ENCODE measurements around the gene ARL10. TPM values are rescaled to one million over a fixed set of nuclear protein-coding genes. Genes with fewer than 3 reads are reported as not detected.
A peak's percentile ranks its signal among the peaks of the same experiment; 100 is the strongest.

The ARL10 gene
- total RNA-seq, 1 experiment from 2014 or later: 5.8 TPM

DNA sequence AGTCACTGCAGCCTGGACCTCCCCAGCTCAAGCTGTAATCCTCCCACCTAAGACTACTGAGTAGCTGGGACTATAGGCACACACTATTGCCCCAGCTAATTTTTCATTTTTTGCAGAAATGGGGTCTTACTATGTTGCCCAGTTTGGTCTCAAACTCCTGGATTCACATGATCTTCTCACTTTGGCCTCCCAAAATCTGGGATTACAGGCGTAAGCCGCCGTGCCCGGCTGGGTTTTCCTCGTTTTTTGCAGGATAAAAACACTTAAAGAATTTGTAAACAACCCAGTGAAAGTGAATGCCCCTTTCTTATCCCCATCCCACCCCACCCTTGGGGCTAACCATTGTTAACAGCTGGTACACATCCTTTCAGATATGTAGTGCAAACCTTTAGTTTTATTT, 43.3 kb downstream of the ARL10 start:
- Histone ChIP-seq H3K4me3 (ENCODE audit: low read length) (no peak overlapping the region), H3K36me3 (ENCODE audit: insufficient read depth, low read length) (0 out of 2 replicates have a peak, but pooled peaks cover 4% of the 10 kb centered on the region), H4K20me1 (ENCODE audit: insufficient read depth, low read depth, low read length) (no peaks in the 10 kb centered on the region), H3K79me2 (ENCODE audit: low read length) (peaks cover 10% of the 10 kb centered on the region; the same call in 1 of the 2 replicates), H3K9ac (ENCODE audit: low read length) (no peak overlapping the region), H3K9me2 (replicated peaks; ENCODE audit: insufficient read depth, low read length) (no peaks in the 10 kb centered on the region), H3K4me2 (ENCODE audit: low read depth, low read length, poor library complexity, severe bottlenecking) (no peak overlapping the region), H3K9me3 (ENCODE audit: low read length) (no peaks in the 10 kb centered on the region), H3K27ac (ENCODE audit: low read length) (no peak overlapping the region), H3K27me3 (ENCODE audit: low read length) (no peaks in the 10 kb centered on the region), H3K4me1 (ENCODE audit: low read length) (no peaks in the 10 kb centered on the region), H2AFZ (ENCODE audit: low read length) (no peak overlapping the region)
- DNase-seq: no peak

DNA sequence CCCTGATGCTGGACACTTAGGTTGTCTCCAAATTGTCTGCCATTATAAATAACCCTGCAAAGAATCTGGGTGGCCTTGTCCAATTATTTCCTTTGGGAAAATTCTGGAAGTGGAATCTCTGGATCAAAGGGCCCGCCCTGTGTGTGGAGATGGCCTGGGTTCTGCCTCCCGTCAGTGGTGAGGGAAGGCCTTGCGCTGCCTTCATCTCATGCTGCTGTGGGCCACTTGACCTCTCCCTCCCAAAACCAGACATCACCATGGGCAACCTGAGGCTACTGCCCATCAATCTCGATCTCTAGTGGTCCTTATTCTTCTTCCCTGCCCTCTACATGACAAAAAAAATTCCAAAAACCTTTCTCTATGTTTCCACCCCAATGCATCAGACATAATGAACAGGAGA, 44.5 kb downstream of the ARL10 start:
- Histone ChIP-seq H3K4me1 (ENCODE audit: low read length) (peaks cover 2% of the 10 kb centered on the region), H3K9ac (ENCODE audit: low read length) (no peak overlapping the region), H3K9me2 (replicated peaks; ENCODE audit: insufficient read depth, low read length) (no peaks in the 10 kb centered on the region), H3K79me2 (ENCODE audit: low read length) (peaks cover 21% of the 10 kb centered on the region), H3K9me3 (ENCODE audit: low read length) (no peaks in the 10 kb centered on the region), H3K4me2 (ENCODE audit: low read depth, low read length, poor library complexity, severe bottlenecking) (no peak overlapping the region), H3K27ac (ENCODE audit: low read length) (no peak overlapping the region), H3K4me3 (ENCODE audit: low read length) (no peak overlapping the region), H3K36me3 (ENCODE audit: insufficient read depth, low read length) (0 out of 2 replicates have a peak, but pooled peaks cover 4% of the 10 kb centered on the region), H2AFZ (ENCODE audit: low read length) (no peak overlapping the region), H3K27me3 (ENCODE audit: low read length) (no peaks in the 10 kb centered on the region), H4K20me1 (ENCODE audit: insufficient read depth, low read depth, low read length) (no peaks in the 10 kb centered on the region)
- no peak for DNase-seq

DNA sequence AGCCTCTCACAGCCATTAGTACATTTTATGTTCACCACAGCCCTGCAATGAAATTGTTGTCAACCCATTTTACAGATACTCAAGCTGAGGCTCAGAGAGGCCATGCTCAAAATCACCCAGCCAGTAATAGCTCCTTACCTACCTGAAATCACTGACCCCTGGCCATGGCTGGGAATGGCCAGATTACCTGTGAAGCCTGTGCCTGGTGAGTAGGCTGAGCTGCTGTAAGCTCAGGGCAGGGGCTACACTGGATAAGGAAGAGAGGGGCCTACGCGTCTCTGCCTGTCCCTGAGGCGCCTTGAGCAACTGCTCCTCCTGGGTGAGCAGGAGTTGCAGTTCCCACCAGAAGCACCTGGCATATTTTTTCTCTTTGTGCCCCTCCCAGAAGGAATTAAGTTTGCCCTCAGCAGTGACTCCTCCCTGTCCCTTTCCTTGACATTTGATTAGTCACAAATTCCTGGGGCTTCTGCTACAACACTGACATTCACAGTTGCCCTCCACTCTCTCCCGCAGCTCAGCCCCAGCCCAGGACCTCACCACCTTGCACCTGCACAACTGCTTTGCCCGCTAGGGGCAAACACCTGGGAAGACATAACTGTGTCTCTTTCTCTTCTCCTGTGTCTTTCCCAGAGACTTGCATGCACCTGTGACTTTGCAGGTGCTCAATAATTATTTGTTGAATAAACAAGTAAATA, 45.3 kb downstream of the ARL10 start:
- Histone ChIP-seq H3K27me3 (ENCODE audit: low read length) (no peaks in the 10 kb centered on the region), H3K4me3 (ENCODE audit: low read length) (no peak overlapping the region), H3K9me2 (replicated peaks; ENCODE audit: insufficient read depth, low read length) (no peaks in the 10 kb centered on the region), H3K79me2 (ENCODE audit: low read length) (peaks cover 29% of the 10 kb centered on the region), H3K36me3 (ENCODE audit: insufficient read depth, low read length) (0 out of 2 replicates have a peak, but pooled peaks cover 4% of the 10 kb centered on the region), H3K27ac (ENCODE audit: low read length) (no peak overlapping the region), H4K20me1 (ENCODE audit: insufficient read depth, low read depth, low read length) (no peaks in the 10 kb centered on the region), H3K4me1 (ENCODE audit: low read length) (peaks cover 10% of the 10 kb centered on the region), H3K4me2 (ENCODE audit: low read depth, low read length, poor library complexity, severe bottlenecking) (no peak overlapping the region), H3K9me3 (ENCODE audit: low read length) (no peaks in the 10 kb centered on the region), H2AFZ (ENCODE audit: low read length) (no peak overlapping the region), H3K9ac (ENCODE audit: low read length) (no peak overlapping the region)
- no peak for DNase-seq

DNA sequence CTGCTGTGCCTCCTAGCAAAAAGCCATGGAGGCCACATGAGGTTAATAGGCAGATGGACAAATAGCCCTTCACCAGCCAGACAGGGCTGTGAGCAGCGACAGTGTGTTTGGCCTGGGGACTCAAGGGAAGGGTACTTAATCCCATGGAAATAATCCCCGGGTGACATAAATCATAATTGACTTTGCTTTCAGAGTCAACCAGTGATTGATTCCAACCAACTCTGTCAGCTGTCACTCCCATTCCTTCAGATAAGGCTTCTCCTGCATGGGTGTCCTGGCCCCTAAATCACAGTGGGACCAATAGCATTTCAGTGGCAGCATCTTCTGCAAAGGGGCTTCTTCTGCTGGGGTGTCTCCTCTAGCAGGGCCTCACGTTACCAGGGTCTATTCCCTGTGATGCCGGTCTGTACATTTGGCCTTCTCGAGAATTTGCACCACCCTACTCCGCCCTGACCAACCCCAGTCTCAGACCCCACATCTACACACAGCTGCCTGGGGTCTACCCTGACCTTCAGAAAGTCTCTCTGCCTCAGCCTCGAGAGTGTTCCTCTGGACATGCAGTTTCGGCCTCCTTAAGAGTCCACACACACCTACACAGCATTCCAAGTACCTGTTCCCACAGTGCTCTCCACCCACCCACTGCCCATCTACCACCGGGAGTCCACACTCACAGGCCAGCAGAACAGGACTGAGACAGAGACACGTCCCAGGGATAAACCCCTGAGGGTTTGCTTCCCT, 47.4 kb downstream of the ARL10 start:
- no peaks in the 10 kb centered on the region for H3K9me3 ChIP-seq (ENCODE audit: low read length)
- H3K9ac ChIP-seq (ENCODE audit: low read length): no peak overlapping the region
- H3K9me2 ChIP-seq (replicated peaks; ENCODE audit: insufficient read depth, low read length): no peaks in the 10 kb centered on the region
- peaks cover 21% of the 10 kb centered on the region for H3K4me1 ChIP-seq (ENCODE audit: low read length)
- no peak overlapping the region for H3K4me3 ChIP-seq (ENCODE audit: low read length)
- H3K79me2 ChIP-seq (ENCODE audit: low read length): peaks cover 35% of the 10 kb centered on the region
- no peak overlapping the region for H2AFZ ChIP-seq (ENCODE audit: low read length)
- no peak overlapping the region for H3K4me2 ChIP-seq (ENCODE audit: low read depth, low read length, poor library complexity, severe bottlenecking)
- H3K27me3 ChIP-seq (ENCODE audit: low read length): no peaks in the 10 kb centered on the region
- DNase-seq: no peak
- 0 out of 2 replicates have a peak, but pooled peaks cover 4% of the 10 kb centered on the region for H3K36me3 ChIP-seq (ENCODE audit: insufficient read depth, low read length)
- H4K20me1 ChIP-seq (ENCODE audit: insufficient read depth, low read depth, low read length): no peaks in the 10 kb centered on the region
- H3K27ac ChIP-seq (ENCODE audit: low read length): no peak overlapping the region

DNA sequence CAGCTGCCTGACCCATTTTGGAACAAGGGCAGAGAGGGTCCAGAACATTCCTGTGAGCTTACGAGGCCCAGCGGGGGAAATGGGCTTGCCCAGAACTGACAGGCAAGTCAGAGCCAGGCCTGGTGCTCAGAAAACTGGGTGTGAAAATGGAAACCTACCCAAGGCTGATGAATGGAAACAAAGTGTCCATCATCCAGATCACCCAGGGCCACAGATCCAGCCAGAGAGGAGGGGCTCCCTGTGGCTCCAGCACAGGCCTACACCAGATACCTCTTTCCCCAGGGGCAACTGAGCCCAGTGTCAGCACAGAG, 47.9 kb downstream of the ARL10 start:
- Histone ChIP-seq H4K20me1 (ENCODE audit: insufficient read depth, low read depth, low read length) (no peaks in the 10 kb centered on the region), H3K9me3 (ENCODE audit: low read length) (no peaks in the 10 kb centered on the region), H3K27ac (ENCODE audit: low read length) (no peak overlapping the region), H2AFZ (ENCODE audit: low read length) (no peak overlapping the region), H3K79me2 (ENCODE audit: low read length) (peaks cover 35% of the 10 kb centered on the region), H3K9ac (ENCODE audit: low read length) (no peak overlapping the region), H3K9me2 (replicated peaks; ENCODE audit: insufficient read depth, low read length) (no peaks in the 10 kb centered on the region), H3K4me1 (ENCODE audit: low read length) (peaks cover 21% of the 10 kb centered on the region), H3K4me2 (ENCODE audit: low read depth, low read length, poor library complexity, severe bottlenecking) (no peak overlapping the region), H3K4me3 (ENCODE audit: low read length) (no peak overlapping the region), H3K36me3 (ENCODE audit: insufficient read depth, low read length) (0 out of 2 replicates have a peak, but pooled peaks cover 4% of the 10 kb centered on the region), H3K27me3 (ENCODE audit: low read length) (no peaks in the 10 kb centered on the region)
- DNase-seq: no peak

DNA sequence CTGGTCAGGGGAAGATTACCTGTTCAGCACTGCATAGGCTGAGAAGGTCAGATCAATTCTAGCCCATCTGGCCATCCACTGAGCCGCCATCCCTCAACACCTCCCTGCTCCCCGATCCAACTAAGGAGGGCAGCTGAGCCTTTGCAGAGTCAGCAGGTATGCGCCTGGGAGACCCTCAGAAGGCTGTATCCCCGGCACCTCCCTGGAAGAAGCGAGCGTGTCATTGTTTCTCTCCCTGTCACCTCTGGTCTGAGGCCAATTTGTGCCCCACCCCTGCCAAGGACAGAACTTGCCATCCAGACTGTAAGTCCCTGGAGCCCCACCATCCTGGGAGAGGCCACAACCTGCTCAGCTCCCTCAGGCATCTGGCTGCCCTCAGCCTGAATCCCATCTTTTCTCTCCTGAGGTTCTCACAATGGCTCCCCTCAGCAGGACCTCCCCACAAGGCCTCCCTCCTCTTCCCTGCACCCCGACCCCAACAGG, 48.5 kb downstream of the ARL10 start:
- H3K27me3 ChIP-seq (ENCODE audit: low read length): no peaks in the 10 kb centered on the region
- no peak overlapping the region for H2AFZ ChIP-seq (ENCODE audit: low read length)
- no peaks in the 10 kb centered on the region for H3K9me3 ChIP-seq (ENCODE audit: low read length)
- H3K79me2 ChIP-seq (ENCODE audit: low read length): peaks cover 35% of the 10 kb centered on the region
- H3K4me2 ChIP-seq (ENCODE audit: low read depth, low read length, poor library complexity, severe bottlenecking): no peak overlapping the region
- H3K9me2 ChIP-seq (replicated peaks; ENCODE audit: insufficient read depth, low read length): no peaks in the 10 kb centered on the region
- no peaks in the 10 kb centered on the region for H4K20me1 ChIP-seq (ENCODE audit: insufficient read depth, low read depth, low read length)
- no peak for DNase-seq
- no peak overlapping the region for H3K4me3 ChIP-seq (ENCODE audit: low read length)
- H3K9ac ChIP-seq (ENCODE audit: low read length): no peak overlapping the region
- H3K36me3 ChIP-seq (ENCODE audit: insufficient read depth, low read length): 0 out of 2 replicates have a peak, but pooled peaks cover 4% of the 10 kb centered on the region
- H3K27ac ChIP-seq (ENCODE audit: low read length): no peak overlapping the region
- peaks cover 21% of the 10 kb centered on the region for H3K4me1 ChIP-seq (ENCODE audit: low read length)

DNA sequence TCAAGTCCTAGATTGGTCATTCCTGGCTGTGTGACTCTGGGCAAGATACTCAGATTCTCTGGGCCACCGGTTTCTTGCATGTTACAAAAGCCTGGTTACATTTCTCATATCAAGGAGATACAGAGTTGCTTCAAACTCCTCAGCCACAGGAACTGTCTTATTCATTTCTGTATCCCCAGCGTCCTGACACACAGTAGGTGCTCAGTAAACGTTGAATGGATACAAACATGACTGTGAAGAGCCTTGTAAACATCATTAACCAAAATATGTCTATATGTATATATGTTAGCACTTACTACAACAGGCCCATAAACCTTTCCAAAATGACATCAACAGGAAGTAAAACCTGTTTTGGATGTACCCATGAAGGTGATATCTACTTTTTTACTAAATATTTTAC, 49.4 kb downstream of the ARL10 start:
- H3K79me2 ChIP-seq (ENCODE audit: low read length): peaks cover 35% of the 10 kb centered on the region

DNA sequence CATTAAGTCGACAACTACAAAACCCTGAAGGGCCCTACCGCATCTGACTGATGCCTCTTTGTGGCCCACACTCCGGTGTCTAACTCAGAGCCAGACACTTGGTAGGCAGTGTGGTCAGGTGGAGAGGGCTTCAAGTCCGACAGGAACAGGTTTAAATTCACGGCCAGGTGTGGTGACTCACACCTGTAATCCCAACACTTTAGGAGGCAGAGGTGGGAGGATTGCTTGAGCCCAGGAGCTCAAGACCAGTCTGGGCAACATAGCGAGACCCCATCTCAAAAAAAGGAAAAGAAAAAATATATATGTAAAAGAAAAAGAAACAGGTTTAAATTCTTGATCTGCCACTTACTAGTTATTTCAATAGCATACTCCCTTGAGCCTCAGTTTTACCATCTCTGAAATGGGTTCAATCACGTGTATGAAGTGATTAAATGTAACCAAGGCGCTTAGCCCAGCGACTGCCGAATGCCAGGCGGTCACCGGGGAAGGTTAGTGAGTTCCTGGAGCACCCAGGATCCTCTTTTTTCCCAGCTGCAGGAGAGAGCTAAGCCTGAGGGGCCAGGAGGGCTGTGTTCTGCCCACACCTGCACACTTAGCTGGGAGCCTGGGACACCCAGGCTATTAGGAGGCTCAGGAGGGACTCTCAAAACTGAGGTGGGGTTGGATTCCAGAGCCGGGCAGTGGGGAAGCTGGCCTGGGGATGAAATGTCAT, 50.1 kb downstream of the ARL10 start:
- Histone ChIP-seq H3K4me1 (ENCODE audit: low read length) (peaks cover 21% of the 10 kb centered on the region), H2AFZ (ENCODE audit: low read length) (peak overlapping the region; percentile 91; the same call in 1 of the 2 replicates), H3K4me2 (ENCODE audit: low read depth, low read length, poor library complexity, severe bottlenecking) (peak overlapping the region; percentile 89), H3K27ac (ENCODE audit: low read length) (0 out of 2 replicates have a peak overlapping the region, but pooled peaks have one; percentile 42), H3K79me2 (ENCODE audit: low read length) (peaks cover 35% of the 10 kb centered on the region), H3K27me3 (ENCODE audit: low read length) (no peaks in the 10 kb centered on the region), H4K20me1 (ENCODE audit: insufficient read depth, low read depth, low read length) (no peaks in the 10 kb centered on the region), H3K4me3 (ENCODE audit: low read length) (peak overlapping the region; percentile 100), H3K36me3 (ENCODE audit: insufficient read depth, low read length) (no peaks in the 10 kb centered on the region), H3K9me3 (ENCODE audit: low read length) (no peaks in the 10 kb centered on the region), H3K9ac (ENCODE audit: low read length) (peak overlapping the region; percentile 95), H3K9me2 (replicated peaks; ENCODE audit: insufficient read depth, low read length) (no peaks in the 10 kb centered on the region)
- peak; percentile 56 for DNase-seq

More for the DNA sequence above, 49.4 kb downstream of the ARL10 start:
- no peak overlapping the region for H3K27ac ChIP-seq (ENCODE audit: low read length)
- H3K4me1 ChIP-seq (ENCODE audit: low read length): peaks cover 21% of the 10 kb centered on the region
- H3K9ac ChIP-seq (ENCODE audit: low read length): 0 out of 2 replicates have a peak overlapping the region, but pooled peaks have one; percentile 27
- H3K4me3 ChIP-seq (ENCODE audit: low read length): no peak overlapping the region
- no peak for DNase-seq
- H3K36me3 ChIP-seq (ENCODE audit: insufficient read depth, low read length): 0 out of 2 replicates have a peak, but pooled peaks cover 3% of the 10 kb centered on the region
- peak overlapping the region; percentile 89 for H3K4me2 ChIP-seq (ENCODE audit: low read depth, low read length, poor library complexity, severe bottlenecking)
- no peaks in the 10 kb centered on the region for H3K9me3 ChIP-seq (ENCODE audit: low read length)
- no peaks in the 10 kb centered on the region for H3K27me3 ChIP-seq (ENCODE audit: low read length)
- no peak overlapping the region for H2AFZ ChIP-seq (ENCODE audit: low read length)
- H3K9me2 ChIP-seq (replicated peaks; ENCODE audit: insufficient read depth, low read length): no peaks in the 10 kb centered on the region
- no peaks in the 10 kb centered on the region for H4K20me1 ChIP-seq (ENCODE audit: insufficient read depth, low read depth, low read length)

Data from Karpas-422 (cell line).